Esophagus squamous epithelium (tissue), 4 donors: ENCODE data around the gene TRIP13.

Source experiments
- CTCF ChIP-seq, 6 experiments: fragments of 450-650 bp in 4 of 6; fragments of 200-600 bp in 2 of 6; sonication (generic) in 2 of 6; IDR thresholded peaks; one replicate each; pipeline ENCODE4 v1.5.1; 2016 to 2019; ENCODE audit warnings: antibody characterized with exemption in 6 of 6, mild to moderate bottlenecking in 4 of 6, moderate library complexity in 4 of 6
- POLR2A ChIP-seq, 4 donors: fragments of 450-650 bp; IDR thresholded peaks; one replicate each; pipeline ENCODE4 v1.6.1; 2017; ENCODE audit warnings: antibody characterized with exemption in 4 of 4, mild to moderate bottlenecking in 4 of 4, moderate library complexity in 3 of 4

GRCh38 chr5:965604-966344, 73.1 kb downstream of the TRIP13 start:
- TF ChIP-seq CTCF (IDR thresholded peaks at IDR 0.05): no peak
- TF ChIP-seq POLR2A (IDR thresholded peaks at IDR 0.05): no peak
